ENCODE results near the gene DEFB124.

The DEFB124 gene

GRCh38 chr20:31425797-31426196 lies 49.1 kb downstream of the DEFB124 start:
- DNase-seq (ENCODE audit: low spot score) = no peak

- no peak for DNase-seq (ENCODE audit: low spot score)
These were observed 56.6 kb downstream of the DEFB124 start for GRCh38 chr20:31418307-31418706.

- DNase-seq (ENCODE audit: low spot score) = no peak
These were observed 59.3 kb downstream of the DEFB124 start for GRCh38 chr20:31415653-31416052.
